H1 (cell line): ENCODE data around the gene RBL1. TPM values are rescaled to one million over a fixed set of nuclear protein-coding genes. Genes with fewer than 3 reads are reported as not detected.

Source experiments
- CTCF ChIA-PET: fragments of 300-600 bp; sonication (Branson Sonifier 250); formaldehyde crosslinking; loops from one replicate; lab custom pipeline; 2021; ENCODE audit not compliant: partially characterized antibody; lab: Charles Lee
- POLR2A ChIA-PET: fragments of 300-600 bp; sonication (Branson Sonifier 250); formaldehyde crosslinking; loops from one replicate; lab custom pipeline; 2021; ENCODE audit warnings: inconsistent platforms; ENCODE audit not compliant: partially characterized antibody; lab: Charles Lee
- DNase-seq, 2 experiments: peaks; one replicate each; pipeline versions ENCODE4 v3.0.0 to v3.0.0-alpha.2; 2010 to 2022; ENCODE audit warnings: low spot score in 2 of 2, low read depth in 1 of 2, mixed read lengths in 1 of 2
- FAIRE-seq: peaks from 2 replicates; lab custom pipeline; 2011; peaks lifted over from hg19 to GRCh38; lab: Jason Lieb, UNC
- H2AFZ ChIP-seq: 2 replicates; pipeline ENCODE4 v1.8.1; 2012; ENCODE audit warnings: low read length, inconsistent platforms
- H2AK5ac ChIP-seq: 2 replicates; pipeline ENCODE4 v1.6.1; 2013; ENCODE audit warnings: low read depth, low read length
- H2BK120ac ChIP-seq: replicated peaks from 2 replicates; pipeline ENCODE3; 2013; ENCODE audit warnings: low read depth, low read length, inconsistent platforms
- H2BK12ac ChIP-seq: 2 replicates; pipeline ENCODE4 v1.6.1; 2013; ENCODE audit warnings: low read depth, low read length
- H2BK15ac ChIP-seq: 2 replicates; pipeline ENCODE4 v1.6.1; 2013; ENCODE audit warnings: low read length
- H2BK20ac ChIP-seq: 2 replicates; pipeline ENCODE4 v1.6.1; 2013; ENCODE audit warnings: low read length
- H2BK5ac ChIP-seq: 2 replicates; pipeline ENCODE4 v1.6.1; 2013; ENCODE audit warnings: low read depth, low read length
- H3K14ac ChIP-seq: 2 replicates; pipeline ENCODE4 v1.6.1; 2013; ENCODE audit warnings: inconsistent platforms; ENCODE audit not compliant: insufficient read length
- H3K18ac ChIP-seq: 2 replicates; pipeline ENCODE4 v1.6.1; 2013; ENCODE audit warnings: low read length; ENCODE audit errors: extremely low read depth
- H3K23ac ChIP-seq: 2 replicates; pipeline ENCODE4 v1.6.1; 2013; ENCODE audit warnings: inconsistent platforms; ENCODE audit not compliant: insufficient read length
- H3K23me2 ChIP-seq: 2 replicates; pipeline ENCODE4 v1.6.1; 2013; ENCODE audit warnings: low read depth, low read length
- H3K27ac ChIP-seq: 2 replicates; pipeline ENCODE4 v1.6.1; 2011; ENCODE audit warnings: low read depth, low read length, inconsistent platforms
- H3K27me3 ChIP-seq, 4 experiments: replicated peaks in 1 of 4; 1 replicate in 1 of 4; 2 replicates in 3 of 4; pipeline versions ENCODE4 v1.6.1 to v1.8.1; 2011 to 2013; ENCODE audit warnings: low read length in 3 of 4, mild to moderate bottlenecking in 3 of 4, inconsistent platforms in 2 of 4, mixed read lengths in 2 of 4, moderate library complexity in 1 of 4; ENCODE audit not compliant: control insufficient read depth in 3 of 4, insufficient read depth in 3 of 4; ENCODE audit errors: extremely low read depth in 1 of 4
- H3K36me3 ChIP-seq, 4 experiments: 2 replicates each; pipeline versions ENCODE4 v1.6.1 to v1.8.1; 2011 to 2013; ENCODE audit warnings: mild to moderate bottlenecking in 4 of 4, low read length in 3 of 4, moderate library complexity in 2 of 4, control low read depth in 1 of 4, inconsistent platforms in 1 of 4; ENCODE audit not compliant: insufficient read depth in 4 of 4, control insufficient read depth in 2 of 4
- H3K4ac ChIP-seq: replicated peaks from 2 replicates; pipeline ENCODE3; 2013; ENCODE audit warnings: low read length, low read depth, mixed read lengths, inconsistent platforms; ENCODE audit not compliant: insufficient read length
- H3K4me1 ChIP-seq, 4 experiments: replicated peaks in 1 of 4; 1 replicate in 1 of 4; 2 replicates in 3 of 4; pipeline versions ENCODE4 v1.6.1 to v1.8.1; 2011 to 2013; ENCODE audit warnings: low read length in 3 of 4, inconsistent platforms in 2 of 4, mixed read lengths in 1 of 4; ENCODE audit not compliant: insufficient read depth in 4 of 4, control insufficient read depth in 3 of 4
- H3K4me2 ChIP-seq, 2 experiments: 2 replicates each; pipeline versions ENCODE4 v1.6.1 to v1.8.1; 2011 to 2013; ENCODE audit warnings: low read depth in 2 of 2, low read length in 2 of 2, control low read depth in 1 of 2, inconsistent platforms in 1 of 2, mild to moderate bottlenecking in 1 of 2; ENCODE audit not compliant: insufficient read depth in 1 of 2
- H3K4me3 ChIP-seq, 4 experiments: fragments of 200-600, 300-600 bp in 1 of 4; sonication (generic), shearing (Covaris generic), sonication (Bioruptor Twin) in 1 of 4; 2 replicates each; pipeline versions ENCODE4 v1.5.1 to v1.8.1; 2011 to 2016; ENCODE audit warnings: low read length in 4 of 4, low read depth in 3 of 4, control low read depth in 2 of 4, inconsistent platforms in 2 of 4, mild to moderate bottlenecking in 2 of 4, mixed read lengths in 1 of 4, moderate library complexity in 1 of 4; ENCODE audit not compliant: insufficient read depth in 2 of 4; ENCODE audit errors: extremely low read depth in 1 of 4
- H3K56ac ChIP-seq: replicated peaks from 2 replicates; pipeline ENCODE3; 2013; ENCODE audit warnings: low read depth, mild to moderate bottlenecking, mixed read lengths, low read length, inconsistent platforms; ENCODE audit not compliant: insufficient read length
- H3K79me1 ChIP-seq: 2 replicates; pipeline ENCODE4 v1.6.1; 2013; ENCODE audit warnings: low read depth, low read length, control low read depth
- H3K79me2 ChIP-seq, 2 experiments: 2 replicates each; pipeline versions ENCODE4 v1.6.1 to v1.8.1; 2012 to 2013; ENCODE audit warnings: low read length in 2 of 2, mild to moderate bottlenecking in 2 of 2, inconsistent platforms in 1 of 2; ENCODE audit not compliant: insufficient read depth in 2 of 2, control insufficient read depth in 1 of 2
- H3K9ac ChIP-seq, 4 experiments: replicated peaks in 1 of 4; 1 replicate in 1 of 4; 2 replicates in 3 of 4; pipeline versions ENCODE4 v1.6.1 to v1.8.1; 2011 to 2013; ENCODE audit warnings: low read depth in 3 of 4, low read length in 3 of 4, control low read depth in 2 of 4, mild to moderate bottlenecking in 2 of 4, moderate library complexity in 2 of 4, inconsistent platforms in 1 of 4; ENCODE audit errors: extremely low read depth in 1 of 4
- H3K9me3 ChIP-seq, 2 experiments: 2 replicates each; pipeline versions ENCODE4 v1.6.1 to v1.8.1; 2012 to 2013; ENCODE audit warnings: mild to moderate bottlenecking in 2 of 2, moderate library complexity in 2 of 2, control low read depth in 1 of 2, inconsistent platforms in 1 of 2, low read depth in 1 of 2, low read length in 1 of 2, mixed read lengths in 1 of 2; ENCODE audit not compliant: insufficient read depth in 2 of 2
- H4K20me1 ChIP-seq, 2 experiments: replicated peaks in 1 of 2; 2 replicates each; pipeline versions ENCODE3 to v1.8.1; 2011 to 2013; ENCODE audit warnings: inconsistent platforms in 2 of 2, low read length in 2 of 2, mild to moderate bottlenecking in 1 of 2; ENCODE audit not compliant: insufficient read depth in 2 of 2, control insufficient read depth in 1 of 2
- H4K5ac ChIP-seq: 2 replicates; pipeline ENCODE4 v1.6.1; 2013; ENCODE audit warnings: low read length, low read depth, mixed read lengths, inconsistent platforms; ENCODE audit not compliant: insufficient read length
- H4K8ac ChIP-seq: 2 replicates; pipeline ENCODE4 v1.8.0; 2013; ENCODE audit warnings: mild to moderate bottlenecking, moderate library complexity, low read length, inconsistent platforms; ENCODE audit not compliant: insufficient read depth; ENCODE audit errors: extremely low read depth
- H4K91ac ChIP-seq: replicated peaks from 2 replicates; pipeline ENCODE3; 2013; ENCODE audit warnings: low read length, mixed read lengths, inconsistent platforms; ENCODE audit not compliant: insufficient read length
- JUN ChIP-seq: IDR thresholded peaks from 2 replicates; pipeline ENCODE4 v1.6.1; 2011; ENCODE audit warnings: low read depth, mild to moderate bottlenecking, improper control_type of control experiment, low read length
- RBBP5 ChIP-seq: IDR thresholded peaks from 2 replicates; pipeline ENCODE4 v1.7.1; 2012; ENCODE audit warnings: low read depth, mild to moderate bottlenecking, inconsistent platforms, low read length, moderate library complexity, borderline replicate concordance
- SP1 ChIP-seq: IDR thresholded peaks from 2 replicates; pipeline ENCODE4 v1.6.1; 2011; ENCODE audit warnings: low read depth, low read length
- WGBS, 2 experiments: shearing (Covaris generic) in 1 of 2; methylation state at CpG; one replicate each; pipeline versions ENCODE4 v1.1.6 to v1.1.7; 2013 to 2015; ENCODE audit warnings: low lambda C conversion rate in 2 of 2, mixed read lengths in 2 of 2, inconsistent platforms in 1 of 2, low coverage in 1 of 2, missing lambda C conversion rate in 1 of 2; ENCODE audit not compliant: insufficient replicate concordance in 2 of 2, insufficient coverage in 1 of 2, insufficient read length in 1 of 2; ENCODE audit errors: extremely low coverage in 1 of 2, missing lambda C conversion rate in 1 of 2; 5-methylcytosine and 5-hydroxymethylcytosine counted together
- polyA plus RNA-seq, 7 experiments: library from polyadenylated mRNA; depleted of rRNA in 3 of 7; stranded (reverse) in 5 of 7; unstranded in 2 of 7; fragments of >200 nt in 5 of 7; fragments of 200-250 nt in 2 of 7; gene quantifications; 1 replicate in 5 of 7; 2 replicates in 1 of 7; 4 replicates in 1 of 7; pipeline versions ENCODE4 v1.2.1 to v1.2.3, GENCODE V29; 2011 to 2013; ENCODE audit warnings: missing spikeins in 2 of 7, mixed read lengths in 2 of 7
- total RNA-seq: library from RNA; stranded (reverse); fragmentation: NEBNext Ultra II Directional; extraction: Animal tissue kit (Norgen Biotek cat#: 25700); gene quantifications from 2 replicates; pipeline ENCODE4 v1.2.1, GENCODE V29; 2021

The RBL1 gene
- total and polyA plus RNA-seq, 2 of the 8 experiments (the other 6 are each of a cell fraction or from before 2014, with no cell fraction given): 3.2 to 12.3 TPM

DNA sequence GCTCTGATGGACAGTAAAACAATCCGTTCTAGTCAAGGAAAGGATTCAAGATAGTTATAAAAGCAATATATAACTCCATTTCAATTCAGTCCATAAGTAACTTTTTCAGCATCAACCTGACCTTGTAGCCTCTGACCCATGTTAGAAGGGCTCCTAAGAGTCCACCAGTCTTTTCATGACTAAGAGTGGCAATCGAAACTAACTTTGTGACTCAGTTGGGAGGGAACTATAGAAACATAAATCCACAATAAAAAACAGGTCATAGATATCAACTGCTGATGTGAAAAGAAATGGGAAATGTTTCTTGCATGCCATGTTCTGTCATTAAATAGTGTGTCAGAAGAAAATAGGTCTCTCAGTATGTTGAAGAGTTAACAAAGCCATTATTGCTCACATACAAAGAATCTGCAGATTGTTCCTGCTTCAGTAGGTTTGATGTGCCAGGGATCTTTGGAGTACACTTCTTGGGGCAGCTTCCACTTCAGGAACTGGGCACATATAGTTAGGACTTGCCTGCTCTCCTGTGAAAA lies 16.2 kb upstream of the RBL1 start:
- Histone ChIP-seq H3K4me1 (no peaks in the 10 kb centered on the region), H3K27me3 (no peaks in the 10 kb centered on the region), H4K20me1 (no peaks in the 10 kb centered on the region), H3K18ac (no peak overlapping the region), H3K23me2 (no peaks in the 10 kb centered on the region), H2BK5ac (no peak overlapping the region), H4K5ac (no peak overlapping the region), H3K4me2 (no peak overlapping the region), H3K79me1 (no peaks in the 10 kb centered on the region), H2AK5ac (no peak overlapping the region), H3K36me3 (no peaks in the 10 kb centered on the region), H2BK12ac (no peak overlapping the region), H3K14ac (no peak overlapping the region), H3K9me3 (no peaks in the 10 kb centered on the region), H3K9ac (no peak overlapping the region), H2BK15ac (no peak overlapping the region), H3K4me3 (no peak overlapping the region), H4K8ac (no peak overlapping the region), H2AFZ (no peak overlapping the region), H3K4ac (no peak overlapping the region), H2BK20ac (no peak overlapping the region), H4K91ac (no peak overlapping the region), H3K27ac (no peak overlapping the region), H3K79me2 (no peaks in the 10 kb centered on the region), H2BK120ac (no peak overlapping the region), H3K23ac (no peak overlapping the region), H3K56ac (no peak overlapping the region)
- DNase-seq (no peak), FAIRE-seq (no peak)
- ChIA-PET CTCF (interaction anchor here (0.9 kb wide), 1 partner anchor 80 kb away, joined by 4 read pairs; no protein-coding TSS in a partner anchor), POLR2A (interaction anchor here (1.1 kb wide), 1 partner anchor 19 kb away, joined by 4 read pairs; no protein-coding TSS in a partner anchor)
- 82% methylated on average over 2 of the region's 2 CpGs; no CpG with 5 or more reads in 1 of the 2 experiments for WGBS, 2 experiments
- TF ChIP-seq RBBP5 (no peak), JUN (no peak), SP1 (no peak)
